Transverse colon (tissue), 4 donors: Measurements from ENCODE around the gene REC114. TPM values are rescaled to one million over a fixed set of nuclear protein-coding genes. Genes with fewer than 3 reads are reported as not detected.
"Not testable (repeated sequence)": the region's sequence is repeated elsewhere in the genome, so short reads cannot be mapped to it uniquely, and the experiment has no call there.

Source experiments
- DNase-seq: peaks from one replicate; pipeline ENCODE4 v3.0.0-alpha.2; 2019
- H3K27ac ChIP-seq, 4 donors: fragments of 200-600 bp; sonication (generic); 2 replicates each; pipeline ENCODE4 v1.5.1; 2016 to 2018; ENCODE audit warnings: inconsistent platforms in 4 of 4
- H3K27me3 ChIP-seq: fragments of 200-600 bp; sonication (generic); 2 replicates; pipeline ENCODE4 v1.5.1; 2017; ENCODE audit warnings: inconsistent platforms
- H3K36me3 ChIP-seq, 4 donors: fragments of 200-600 bp; sonication (generic); 2 replicates each; pipeline ENCODE4 v1.5.1; 2017 to 2019; ENCODE audit warnings: inconsistent platforms in 4 of 4
- H3K4me1 ChIP-seq, 4 donors: fragments of 200-600 bp; sonication (generic); 2 replicates each; pipeline ENCODE4 v1.5.1; 2017 to 2020; ENCODE audit warnings: inconsistent platforms in 4 of 4
- H3K4me3 ChIP-seq, 4 donors: fragments of 200-600 bp; sonication (generic); 1 replicate in 1 of 4; 2 replicates in 3 of 4; pipeline versions ENCODE4 v1.5.1 to v1.6.1; 2017 to 2019; ENCODE audit warnings: inconsistent platforms in 4 of 4
- H3K9me3 ChIP-seq, 2 donors: fragments of 200-600 bp; sonication (generic); 2 replicates each; pipeline ENCODE4 v1.5.1; 2017 to 2019; ENCODE audit warnings: inconsistent platforms in 2 of 2
- EP300 ChIP-seq: sonication (generic); formaldehyde crosslinking; IDR thresholded peaks from one replicate; pipeline ENCODE4 v1.6.1; 2017; ENCODE audit warnings: antibody characterized with exemption, low read depth
- POLR2A ChIP-seq: fragments of 450-650 bp; IDR thresholded peaks from one replicate; pipeline ENCODE4 v1.6.1; 2016; ENCODE audit warnings: antibody characterized with exemption, mild to moderate bottlenecking, moderate library complexity
- POLR2AphosphoS5 ChIP-seq, 3 donors: sonication (generic); formaldehyde crosslinking; IDR thresholded peaks; one replicate each; pipeline ENCODE4 v1.6.1; 2016; ENCODE audit warnings: antibody characterized with exemption in 3 of 3
- WGBS, 2 donors: methylation state at CpG; one replicate each; pipeline ENCODE4 v1.1.5; 2018; ENCODE audit warnings: low coverage in 1 of 2; 5-methylcytosine and 5-hydroxymethylcytosine counted together
- in situ Hi-C, 4 donors: fragments of 200-750 bp; cut with MboI; loops; one replicate each; pipeline versions ENCODE4 v1.15.0 to v1.15.1; 2017; ENCODE audit warnings: low sequenced_read_pairs in 3 of 4, low pct_ligation_motif_present in 1 of 4, low pct_unique_long_range_greater_than_20kb in 1 of 4
- intact Hi-C: fragments of 100-400 bp; cut with DNase I; formaldehyde crosslinking; loops from one replicate; pipeline ENCODE4 v1.15.1; 2023; ENCODE audit warnings: low total_unique reads
- total RNA-seq, 4 donors: library from RNA; depleted of rRNA; stranded (reverse); fragments of >200 nt; gene quantifications; one replicate each; pipeline ENCODE4 v1.1.0, GENCODE V29; 2016
- TF ChIP-seq, protein P1 (sequence below), 5 experiments: fragments of 200-600 bp in 3 of 5; fragments of 450-650 bp in 2 of 5; sonication (generic) in 3 of 5; IDR thresholded peaks; 1 replicate in 2 of 5; 2 replicates in 3 of 5; pipeline ENCODE4 v1.5.1; 2016 to 2017; ENCODE audit warnings: antibody characterized with exemption in 5 of 5, inconsistent platforms in 3 of 5, mild to moderate bottlenecking in 2 of 5, moderate library complexity in 1 of 5

Gene REC114
- total RNA-seq, 4 donors from 2014 or later: not detected

GRCh38 chr15:73424506-73424905 lies 18.5 kb upstream of the REC114 start:
- Histone ChIP-seq H3K9me3 (no peaks in the 10 kb centered on the region), H3K4me1 (no peaks in the 10 kb centered on the region), H3K36me3 (no peaks in the 10 kb centered on the region), H3K4me3 (no peak overlapping the region), H3K27ac (no peak overlapping the region), H3K27me3 (no peaks in the 10 kb centered on the region)
- WGBS, 2 donors: 86% methylated on average over 1 of the region's 1 CpG; no CpG with 5 or more reads in 1 of the 2 donors
- in situ Hi-C loops: no loop called here
- intact Hi-C loops: no loop called here
- TF ChIP-seq POLR2A: no peak
- TF ChIP-seq EP300: no peak
- TF ChIP-seq, protein P1, sequence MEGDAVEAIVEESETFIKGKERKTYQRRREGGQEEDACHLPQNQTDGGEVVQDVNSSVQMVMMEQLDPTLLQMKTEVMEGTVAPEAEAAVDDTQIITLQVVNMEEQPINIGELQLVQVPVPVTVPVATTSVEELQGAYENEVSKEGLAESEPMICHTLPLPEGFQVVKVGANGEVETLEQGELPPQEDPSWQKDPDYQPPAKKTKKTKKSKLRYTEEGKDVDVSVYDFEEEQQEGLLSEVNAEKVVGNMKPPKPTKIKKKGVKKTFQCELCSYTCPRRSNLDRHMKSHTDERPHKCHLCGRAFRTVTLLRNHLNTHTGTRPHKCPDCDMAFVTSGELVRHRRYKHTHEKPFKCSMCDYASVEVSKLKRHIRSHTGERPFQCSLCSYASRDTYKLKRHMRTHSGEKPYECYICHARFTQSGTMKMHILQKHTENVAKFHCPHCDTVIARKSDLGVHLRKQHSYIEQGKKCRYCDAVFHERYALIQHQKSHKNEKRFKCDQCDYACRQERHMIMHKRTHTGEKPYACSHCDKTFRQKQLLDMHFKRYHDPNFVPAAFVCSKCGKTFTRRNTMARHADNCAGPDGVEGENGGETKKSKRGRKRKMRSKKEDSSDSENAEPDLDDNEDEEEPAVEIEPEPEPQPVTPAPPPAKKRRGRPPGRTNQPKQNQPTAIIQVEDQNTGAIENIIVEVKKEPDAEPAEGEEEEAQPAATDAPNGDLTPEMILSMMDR (IDR thresholded peaks at IDR 0.05): no peak
- no peak for TF ChIP-seq POLR2AphosphoS5 (IDR thresholded peaks at IDR 0.05)
- DNase-seq: no peak

DNA sequence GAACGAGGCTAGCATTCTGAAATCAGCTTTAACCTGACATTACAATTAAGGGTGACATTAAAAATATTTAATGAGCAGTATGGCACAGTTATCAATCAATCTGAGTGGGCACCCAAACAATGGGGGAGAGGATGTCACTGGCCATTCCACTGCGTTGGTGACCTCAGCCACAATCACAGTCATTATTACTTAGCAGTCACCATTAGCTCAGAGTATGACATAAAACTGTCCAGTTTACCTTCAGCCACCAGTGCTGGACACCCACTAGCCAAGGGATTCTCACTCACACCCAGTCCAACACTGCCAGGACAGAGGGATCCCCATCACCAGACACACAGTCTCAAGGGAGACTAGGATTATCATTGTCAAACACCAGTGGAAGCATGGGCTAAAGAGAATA lies 17.5 kb upstream of the REC114 start:
- no peak overlapping the region for H3K4me3 ChIP-seq
- DNase-seq: no peak
- no peak overlapping the region for H3K27ac ChIP-seq
- TF ChIP-seq, protein P1 (IDR thresholded peaks at IDR 0.05): no peak
- no peaks in the 10 kb centered on the region for H3K36me3 ChIP-seq
- no peaks in the 10 kb centered on the region for H3K27me3 ChIP-seq
- in situ Hi-C loops (no loop called here), intact Hi-C loops (no loop called here)
- H3K9me3 ChIP-seq: no peaks in the 10 kb centered on the region
- WGBS, 2 donors: 62 to 75% methylated on average over 1 to 2 of the region's 2 CpGs
- no peaks in the 10 kb centered on the region for H3K4me1 ChIP-seq

DNA sequence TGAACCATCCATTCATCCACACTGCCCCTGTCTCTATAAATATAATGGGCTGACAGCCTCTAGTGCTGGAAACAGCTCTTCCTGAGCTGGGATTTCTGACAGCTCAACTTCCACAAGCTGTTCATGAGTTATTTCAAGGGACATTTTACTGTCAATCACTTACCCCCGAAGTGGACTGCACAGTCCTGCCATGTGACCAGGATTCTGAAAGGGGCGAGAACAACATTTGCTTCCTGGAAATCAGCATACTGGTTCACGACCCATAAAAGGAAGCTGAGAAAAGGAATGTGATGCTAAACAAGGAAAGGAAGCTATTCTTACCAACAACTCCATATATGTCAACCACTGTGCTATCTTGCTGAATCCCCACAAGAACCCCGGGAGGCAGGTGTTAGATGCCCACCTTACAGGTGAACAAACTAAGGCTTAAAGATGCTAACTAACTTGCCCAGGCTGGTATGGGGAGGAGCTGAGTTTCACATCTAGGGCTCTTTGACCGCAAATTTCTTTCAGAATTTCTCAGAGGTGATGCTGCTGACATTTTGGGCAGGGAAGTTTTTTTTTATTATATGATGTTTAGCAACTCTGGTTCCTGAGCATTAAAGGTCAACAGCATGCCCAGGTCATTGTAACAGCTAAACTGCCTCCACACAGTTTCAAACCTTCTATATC lies 16.5 kb upstream of the REC114 start:
- H3K9me3 ChIP-seq: no peaks in the 10 kb centered on the region
- H3K4me3 ChIP-seq: no peak overlapping the region
- intact Hi-C loops: no loop called here
- H3K27ac ChIP-seq: no peak overlapping the region
- no peaks in the 10 kb centered on the region for H3K4me1 ChIP-seq
- 13 to 41% methylated on average over 3 to 5 of the region's 5 CpGs for WGBS, 2 donors
- H3K36me3 ChIP-seq: no peaks in the 10 kb centered on the region
- DNase-seq: no peak
- in situ Hi-C loops: no loop called here
- H3K27me3 ChIP-seq: no peaks in the 10 kb centered on the region
- TF ChIP-seq POLR2AphosphoS5 (IDR thresholded peaks at IDR 0.05): no peak

DNA sequence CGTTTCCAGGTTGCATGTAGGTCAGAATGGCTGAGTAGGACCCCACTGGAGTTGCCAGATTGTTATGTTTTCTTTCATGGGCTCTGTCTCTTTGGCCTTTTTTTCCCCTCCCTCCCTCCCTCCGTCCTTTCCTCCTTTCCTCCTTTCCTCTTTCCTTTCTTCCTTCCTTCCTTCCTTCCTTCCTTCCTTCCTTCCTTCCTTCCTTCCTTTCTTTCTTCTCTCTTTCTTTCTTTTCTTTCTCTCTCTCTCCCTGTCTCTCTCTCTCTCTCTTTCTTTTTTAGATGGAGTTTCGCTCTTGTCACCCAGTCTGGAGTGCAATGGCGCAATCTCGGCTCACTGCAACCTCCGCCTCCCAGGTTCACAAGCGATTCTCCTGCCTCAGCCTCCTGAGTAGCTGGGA lies 11.6 kb upstream of the REC114 start:
- in situ Hi-C loops: not testable (repeated sequence)
- 88 to 90% methylated on average over 2 to 7 of the region's 7 CpGs for WGBS, 2 donors

GRCh38 chr15:73433873-73434272 lies 9.1 kb upstream of the REC114 start:
- Histone ChIP-seq H3K27ac (no peak overlapping the region), H3K9me3 (no peaks in the 10 kb centered on the region), H3K4me1 (no peaks in the 10 kb centered on the region), H3K4me3 (no peak overlapping the region), H3K36me3 (no peaks in the 10 kb centered on the region), H3K27me3 (peaks cover 16% of the 10 kb centered on the region)
- intact Hi-C loops: no loop called here
- no peak for TF ChIP-seq POLR2AphosphoS5 (IDR thresholded peaks at IDR 0.05)
- TF ChIP-seq EP300: no peak
- TF ChIP-seq POLR2A: no peak
- TF ChIP-seq, protein P1 (IDR thresholded peaks at IDR 0.05): no peak
- in situ Hi-C loops: no loop called here
- WGBS, 2 donors: 81 to 92% methylated on average over 3 to 4 of the region's 4 CpGs
- no peak for DNase-seq

More for the DNA sequence above, 11.6 kb upstream of the REC114 start:
- intact Hi-C loops, H3K4me1 ChIP-seq, H3K9me3 ChIP-seq, H3K27ac ChIP-seq, H3K36me3 ChIP-seq, DNase-seq, H3K4me3 ChIP-seq, H3K27me3 ChIP-seq: not testable (repeated sequence)
